Measurements from ENCODE around the gene AHSP.
A peak's percentile ranks its signal among the peaks of the same experiment; 100 is the strongest.

The AHSP gene

DNA sequence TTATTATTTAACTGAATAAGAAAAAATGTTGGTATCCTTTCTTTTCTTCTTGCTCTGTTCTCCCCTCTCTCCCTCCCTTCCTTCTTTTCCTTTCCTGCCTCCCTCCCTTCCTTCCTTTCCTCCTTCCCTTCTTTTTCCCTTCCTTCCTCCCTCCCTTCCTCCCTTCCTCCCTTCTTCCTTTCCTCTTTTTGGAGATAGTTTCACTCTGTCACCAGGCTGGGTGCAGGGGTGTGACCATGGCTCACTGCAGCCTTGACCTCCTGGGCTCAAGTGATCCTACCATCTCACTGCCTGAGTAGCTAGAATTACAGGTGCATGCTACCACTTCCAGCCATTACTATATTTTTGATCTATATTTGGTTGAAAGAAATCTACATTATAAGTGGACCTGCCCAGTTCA is 13.8 kb upstream of the AHSP start:
- no peaks in the 10 kb centered on the region for H3K9me3 ChIP-seq (ENCODE audit: control insufficient read depth, insufficient read depth, low read depth, low read length)
- no peaks in the 10 kb centered on the region for H3K36me3 ChIP-seq (ENCODE audit: control insufficient read depth in 2 of 2, insufficient read depth in 1 of 2, low read length in 2 of 2)
- H3K4me1 ChIP-seq (ENCODE audit: control insufficient read depth, insufficient read depth, low read length): no peaks in the 10 kb centered on the region
- no peak overlapping the region for H3K27ac ChIP-seq (ENCODE audit: extremely low read depth, low read depth, low read length)
- TF ChIP-seq ZNF629 (tag by site-specific recombination; IDR thresholded peaks at IDR 0.05) (no peak), ZFP69B (tag by site-specific recombination; IDR thresholded peaks at IDR 0.05) (no peak), SALL2 (tag by site-specific recombination; IDR thresholded peaks at IDR 0.05; ENCODE audit: borderline replicate concordance) (no peak), ZNF580 (tag by site-specific recombination; IDR thresholded peaks at IDR 0.05) (no peak), ZNF366 (tag by site-specific recombination; conservative IDR thresholded peaks at IDR 0.05) (peak; percentile 41; the same call in 1 of the 2 replicates)
- H3K4me3 ChIP-seq (ENCODE audit: low read depth, low read length): no peak overlapping the region
- POLR2A ChIA-PET: no interaction called here
- CTCF ChIA-PET: interaction anchor here (0.6 kb wide), 1 partner anchor 158 kb away, joined by 4 read pairs; no protein-coding TSS in a partner anchor

- H3K27ac ChIP-seq (ENCODE audit: extremely low read depth, low read depth, low read length): no peak overlapping the region
Observed at GRCh38 chr16:31517800-31518402, 9.8 kb upstream of the AHSP start.

More at GRCh38 chr16:31517800-31518402, 9.8 kb upstream of the AHSP start:
- Histone ChIP-seq H3K36me3 (ENCODE audit: control insufficient read depth in 2 of 2, insufficient read depth in 1 of 2, low read length in 2 of 2) (no peaks in the 10 kb centered on the region), H3K4me3 (ENCODE audit: low read depth, low read length) (no peak overlapping the region), H3K4me1 (ENCODE audit: control insufficient read depth, insufficient read depth, low read length) (no peaks in the 10 kb centered on the region), H3K9me3 (ENCODE audit: control insufficient read depth, insufficient read depth, low read depth, low read length) (no peaks in the 10 kb centered on the region)
- TF ChIP-seq ZNF521 (tag by site-specific recombination; IDR thresholded peaks at IDR 0.05): no peak
- no peak for TF ChIP-seq ZNF785 (tag by site-specific recombination; IDR thresholded peaks at IDR 0.05)
- no peak for TF ChIP-seq ZNF747 (tag by site-specific recombination; IDR thresholded peaks at IDR 0.05)
- TF ChIP-seq, protein P1, sequence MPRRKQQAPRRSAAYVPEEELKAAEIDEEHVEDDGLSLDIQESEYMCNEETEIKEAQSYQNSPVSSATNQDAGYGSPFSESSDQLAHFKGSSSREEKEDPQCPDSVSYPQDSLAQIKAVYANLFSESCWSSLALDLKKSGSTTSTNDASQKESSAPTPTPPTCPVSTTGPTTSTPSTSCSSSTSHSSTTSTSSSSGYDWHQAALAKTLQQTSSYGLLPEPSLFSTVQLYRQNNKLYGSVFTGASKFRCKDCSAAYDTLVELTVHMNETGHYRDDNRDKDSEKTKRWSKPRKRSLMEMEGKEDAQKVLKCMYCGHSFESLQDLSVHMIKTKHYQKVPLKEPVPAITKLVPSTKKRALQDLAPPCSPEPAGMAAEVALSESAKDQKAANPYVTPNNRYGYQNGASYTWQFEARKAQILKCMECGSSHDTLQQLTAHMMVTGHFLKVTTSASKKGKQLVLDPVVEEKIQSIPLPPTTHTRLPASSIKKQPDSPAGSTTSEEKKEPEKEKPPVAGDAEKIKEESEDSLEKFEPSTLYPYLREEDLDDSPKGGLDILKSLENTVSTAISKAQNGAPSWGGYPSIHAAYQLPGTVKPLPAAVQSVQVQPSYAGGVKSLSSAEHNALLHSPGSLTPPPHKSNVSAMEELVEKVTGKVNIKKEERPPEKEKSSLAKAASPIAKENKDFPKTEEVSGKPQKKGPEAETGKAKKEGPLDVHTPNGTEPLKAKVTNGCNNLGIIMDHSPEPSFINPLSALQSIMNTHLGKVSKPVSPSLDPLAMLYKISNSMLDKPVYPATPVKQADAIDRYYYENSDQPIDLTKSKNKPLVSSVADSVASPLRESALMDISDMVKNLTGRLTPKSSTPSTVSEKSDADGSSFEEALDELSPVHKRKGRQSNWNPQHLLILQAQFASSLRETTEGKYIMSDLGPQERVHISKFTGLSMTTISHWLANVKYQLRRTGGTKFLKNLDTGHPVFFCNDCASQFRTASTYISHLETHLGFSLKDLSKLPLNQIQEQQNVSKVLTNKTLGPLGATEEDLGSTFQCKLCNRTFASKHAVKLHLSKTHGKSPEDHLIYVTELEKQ (tag by site-specific recombination; IDR thresholded peaks at IDR 0.05; ENCODE audit: borderline replicate concordance): no peak
- no peak for TF ChIP-seq ZNF658 (tag by site-specific recombination; IDR thresholded peaks at IDR 0.05)
- TF ChIP-seq SP2 (tag by site-specific recombination; IDR thresholded peaks at IDR 0.05): no peak
- TF ChIP-seq, protein P2, sequence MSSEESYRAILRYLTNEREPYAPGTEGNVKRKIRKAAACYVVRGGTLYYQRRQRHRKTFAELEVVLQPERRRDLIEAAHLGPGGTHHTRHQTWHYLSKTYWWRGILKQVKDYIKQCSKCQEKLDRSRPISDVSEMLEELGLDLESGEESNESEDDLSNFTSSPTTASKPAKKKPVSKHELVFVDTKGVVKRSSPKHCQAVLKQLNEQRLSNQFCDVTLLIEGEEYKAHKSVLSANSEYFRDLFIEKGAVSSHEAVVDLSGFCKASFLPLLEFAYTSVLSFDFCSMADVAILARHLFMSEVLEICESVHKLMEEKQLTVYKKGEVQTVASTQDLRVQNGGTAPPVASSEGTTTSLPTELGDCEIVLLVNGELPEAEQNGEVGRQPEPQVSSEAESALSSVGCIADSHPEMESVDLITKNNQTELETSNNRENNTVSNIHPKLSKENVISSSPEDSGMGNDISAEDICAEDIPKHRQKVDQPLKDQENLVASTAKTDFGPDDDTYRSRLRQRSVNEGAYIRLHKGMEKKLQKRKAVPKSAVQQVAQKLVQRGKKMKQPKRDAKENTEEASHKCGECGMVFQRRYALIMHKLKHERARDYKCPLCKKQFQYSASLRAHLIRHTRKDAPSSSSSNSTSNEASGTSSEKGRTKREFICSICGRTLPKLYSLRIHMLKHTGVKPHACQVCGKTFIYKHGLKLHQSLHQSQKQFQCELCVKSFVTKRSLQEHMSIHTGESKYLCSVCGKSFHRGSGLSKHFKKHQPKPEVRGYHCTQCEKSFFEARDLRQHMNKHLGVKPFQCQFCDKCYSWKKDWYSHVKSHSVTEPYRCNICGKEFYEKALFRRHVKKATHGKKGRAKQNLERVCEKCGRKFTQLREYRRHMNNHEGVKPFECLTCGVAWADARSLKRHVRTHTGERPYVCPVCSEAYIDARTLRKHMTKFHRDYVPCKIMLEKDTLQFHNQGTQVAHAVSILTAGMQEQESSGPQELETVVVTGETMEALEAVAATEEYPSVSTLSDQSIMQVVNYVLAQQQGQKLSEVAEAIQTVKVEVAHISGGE (tag by site-specific recombination; conservative IDR thresholded peaks at IDR 0.05; ENCODE audit: low read depth): no peak
- TF ChIP-seq ZNF830 (tag by site-specific recombination; IDR thresholded peaks at IDR 0.05; ENCODE audit: low read depth): no peak
- TF ChIP-seq, protein P3, sequence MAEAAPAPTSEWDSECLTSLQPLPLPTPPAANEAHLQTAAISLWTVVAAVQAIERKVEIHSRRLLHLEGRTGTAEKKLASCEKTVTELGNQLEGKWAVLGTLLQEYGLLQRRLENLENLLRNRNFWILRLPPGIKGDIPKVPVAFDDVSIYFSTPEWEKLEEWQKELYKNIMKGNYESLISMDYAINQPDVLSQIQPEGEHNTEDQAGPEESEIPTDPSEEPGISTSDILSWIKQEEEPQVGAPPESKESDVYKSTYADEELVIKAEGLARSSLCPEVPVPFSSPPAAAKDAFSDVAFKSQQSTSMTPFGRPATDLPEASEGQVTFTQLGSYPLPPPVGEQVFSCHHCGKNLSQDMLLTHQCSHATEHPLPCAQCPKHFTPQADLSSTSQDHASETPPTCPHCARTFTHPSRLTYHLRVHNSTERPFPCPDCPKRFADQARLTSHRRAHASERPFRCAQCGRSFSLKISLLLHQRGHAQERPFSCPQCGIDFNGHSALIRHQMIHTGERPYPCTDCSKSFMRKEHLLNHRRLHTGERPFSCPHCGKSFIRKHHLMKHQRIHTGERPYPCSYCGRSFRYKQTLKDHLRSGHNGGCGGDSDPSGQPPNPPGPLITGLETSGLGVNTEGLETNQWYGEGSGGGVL (tag by site-specific recombination; IDR thresholded peaks at IDR 0.05): no peak
- no peak for TF ChIP-seq ZBTB21 (tag by site-specific recombination; IDR thresholded peaks at IDR 0.05)
- TF ChIP-seq ZBTB20 (tag by site-specific recombination; IDR thresholded peaks at IDR 0.05): no peak
- no peak for TF ChIP-seq ZNF701 (tag by site-specific recombination; IDR thresholded peaks at IDR 0.05)
- TF ChIP-seq ZNF121 (tag by site-specific recombination; IDR thresholded peaks at IDR 0.05): no peak
- no peak for TF ChIP-seq ZBTB17 (tag by site-specific recombination; IDR thresholded peaks at IDR 0.05)
- TF ChIP-seq SP7 (tag by site-specific recombination; IDR thresholded peaks at IDR 0.05): no peak
- no peak for TF ChIP-seq ZFP41 (tag by site-specific recombination; IDR thresholded peaks at IDR 0.05; ENCODE audit: borderline replicate concordance)
- no peak for TF ChIP-seq WT1 (tag by site-specific recombination; IDR thresholded peaks at IDR 0.05)
- POLR2A ChIA-PET: no interaction called here
- CTCF ChIA-PET: no interaction called here
